ENCODE data around the gene HOXA9.

HOXA9 gene

GRCh38 chr7:27163288-27164044, 1.9 kb downstream of the HOXA9 start:
- FAIRE-seq, result no peak

GRCh38 chr7:27162561-27163287, 2.6 kb downstream of the HOXA9 start:
- peak; percentile 93 for FAIRE-seq

- no peak for FAIRE-seq
Measured at GRCh38 chr7:27161721-27162560, 3.4 kb downstream of the HOXA9 start.

- FAIRE-seq, result no peak
Measured at GRCh38 chr7:27161214-27161720, 4.1 kb downstream of the HOXA9 start.

- FAIRE-seq, result peak; percentile 84
Measured at GRCh38 chr7:27160546-27161213, 4.7 kb downstream of the HOXA9 start.

- FAIRE-seq, result no peak
Measured at GRCh38 chr7:27160145-27160545, 5.2 kb downstream of the HOXA9 start.

- peak; percentile 36 for FAIRE-seq
Measured at GRCh38 chr7:27159266-27160144, 5.8 kb downstream of the HOXA9 start.

- FAIRE-seq, result no peak
Measured at GRCh38 chr7:27158436-27159265, 6.7 kb downstream of the HOXA9 start.

GRCh38 chr7:27157702-27158431, 7.5 kb downstream of the HOXA9 start:
- FAIRE-seq, result no peak

GRCh38 chr7:27156916-27157701, 8.2 kb downstream of the HOXA9 start:
- no peak for FAIRE-seq

- FAIRE-seq, result peak; percentile 92
Measured at GRCh38 chr7:27156508-27156898, 8.8 kb downstream of the HOXA9 start, which contains the start of gene HOXA7. TSS of gene HOXA7 (minus strand) at chr7:27156675. CDS start at chr7:27156545, 130 bp downstream.

- peak; percentile 88 for FAIRE-seq
Measured at GRCh38 chr7:27155816-27156507, 9.4 kb downstream of the HOXA9 start.

- peak; percentile 27 for FAIRE-seq
Measured at GRCh38 chr7:27154901-27155815, 10.2 kb downstream of the HOXA9 start.

GRCh38 chr7:27154369-27154768, 11.0 kb downstream of the HOXA9 start:
- FAIRE-seq, result no peak

- no peak for FAIRE-seq
Measured at GRCh38 chr7:27153526-27153925, 11.8 kb downstream of the HOXA9 start.

- FAIRE-seq, result peak; percentile 49
Measured at GRCh38 chr7:27152816-27153442, 12.4 kb downstream of the HOXA9 start.

All from G401.6 (cell line).